PC-9 (cell line): ENCODE results near the gene ZNF566.

Experiments used
- EZH2 ChIP-seq: fragments of 200-600 bp; sonication (generic); IDR thresholded peaks from 2 replicates; pipeline ENCODE4 v1.8.0; 2017; ENCODE audit warnings: antibody characterized with exemption, low read depth
- TF ChIP-seq, protein P1 (sequence below): fragments of 200-600 bp; sonication (generic); conservative IDR thresholded peaks from 2 replicates; pipeline ENCODE4 v1.6.1; 2017; ENCODE audit warnings: mixed run types, antibody characterized with exemption, mild to moderate bottlenecking, moderate library complexity

DNA sequence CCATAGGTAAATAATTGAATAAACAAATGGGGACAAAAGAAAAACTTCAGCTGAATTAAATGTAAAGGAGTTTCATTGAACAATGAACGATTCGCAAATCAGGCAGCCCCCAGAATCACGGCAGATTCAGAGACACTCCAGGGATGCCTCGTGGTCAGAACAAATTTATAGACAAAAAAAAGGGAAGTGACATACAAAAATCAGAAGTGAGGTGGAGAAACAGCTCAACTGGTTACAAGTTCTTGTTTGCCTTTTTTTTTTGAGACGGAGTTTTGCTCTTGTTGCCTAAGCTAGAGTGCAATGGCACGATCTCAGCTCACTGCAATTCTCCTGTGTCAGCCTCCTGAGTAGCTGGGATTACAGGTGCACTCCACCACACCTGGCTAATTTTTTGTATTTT is 5.7 kb downstream of the ZNF566 start:
- TF ChIP-seq, protein P1, sequence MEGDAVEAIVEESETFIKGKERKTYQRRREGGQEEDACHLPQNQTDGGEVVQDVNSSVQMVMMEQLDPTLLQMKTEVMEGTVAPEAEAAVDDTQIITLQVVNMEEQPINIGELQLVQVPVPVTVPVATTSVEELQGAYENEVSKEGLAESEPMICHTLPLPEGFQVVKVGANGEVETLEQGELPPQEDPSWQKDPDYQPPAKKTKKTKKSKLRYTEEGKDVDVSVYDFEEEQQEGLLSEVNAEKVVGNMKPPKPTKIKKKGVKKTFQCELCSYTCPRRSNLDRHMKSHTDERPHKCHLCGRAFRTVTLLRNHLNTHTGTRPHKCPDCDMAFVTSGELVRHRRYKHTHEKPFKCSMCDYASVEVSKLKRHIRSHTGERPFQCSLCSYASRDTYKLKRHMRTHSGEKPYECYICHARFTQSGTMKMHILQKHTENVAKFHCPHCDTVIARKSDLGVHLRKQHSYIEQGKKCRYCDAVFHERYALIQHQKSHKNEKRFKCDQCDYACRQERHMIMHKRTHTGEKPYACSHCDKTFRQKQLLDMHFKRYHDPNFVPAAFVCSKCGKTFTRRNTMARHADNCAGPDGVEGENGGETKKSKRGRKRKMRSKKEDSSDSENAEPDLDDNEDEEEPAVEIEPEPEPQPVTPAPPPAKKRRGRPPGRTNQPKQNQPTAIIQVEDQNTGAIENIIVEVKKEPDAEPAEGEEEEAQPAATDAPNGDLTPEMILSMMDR: no peak
- TF ChIP-seq EZH2: no peak
